Activated gamma-delta T cell treated with anti-CD3 and anti-CD28 coated beads, Interleukin-2, amount 50 U/mL, for 16 hours (primary cell): ENCODE data around the gene LRRC27.

Experiments
- DNase-seq: peaks from one replicate; pipeline ENCODE4 v3.0.0-alpha.2; 2020; ENCODE audit warnings: low read depth

The LRRC27 gene

DNA sequence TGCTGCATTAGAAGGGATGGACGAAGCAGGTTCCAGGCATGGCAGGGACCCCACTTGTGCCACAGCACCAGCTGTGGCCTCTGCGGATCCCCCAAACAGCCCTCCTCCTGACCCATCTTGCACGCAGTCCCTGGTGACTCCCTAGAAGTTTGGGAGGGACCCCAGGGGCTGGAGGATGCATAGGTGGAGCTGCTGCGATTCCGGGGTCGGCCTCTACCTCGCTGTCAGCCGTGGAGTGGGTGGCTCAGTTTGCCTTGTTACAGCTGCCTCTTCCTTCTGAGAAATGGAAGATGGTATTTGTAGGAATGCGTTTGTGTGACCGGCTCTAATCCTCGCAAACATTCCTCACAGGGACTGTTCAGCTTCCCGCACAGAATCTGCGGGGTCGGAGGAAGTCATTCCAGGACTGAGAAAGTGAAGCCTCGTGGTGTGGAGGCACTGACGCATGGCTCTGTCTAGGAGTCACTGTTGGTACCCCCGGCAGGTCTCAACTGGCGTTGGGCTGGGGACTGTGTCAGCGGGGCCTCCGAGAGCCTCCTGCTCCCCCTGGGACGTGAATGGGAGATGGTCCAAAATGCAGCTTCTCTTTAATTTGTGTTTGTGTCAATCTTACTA, 82.5 kb downstream of the LRRC27 start:
- DNase-seq = no peak

DNA sequence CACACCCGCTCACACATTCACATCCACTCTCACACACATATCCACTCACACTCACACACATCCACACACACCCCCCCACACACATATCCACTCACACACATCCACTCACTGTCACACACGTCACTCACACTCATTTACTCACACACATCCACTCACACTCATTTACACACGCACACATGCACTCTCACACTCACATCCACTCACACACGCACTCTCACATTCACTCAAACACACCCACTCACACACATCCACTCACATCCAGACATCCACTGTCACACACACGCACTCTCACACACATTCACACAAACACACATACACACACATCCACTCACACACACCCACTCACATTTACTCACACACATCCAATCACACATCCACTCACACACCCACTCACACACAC, 83.3 kb downstream of the LRRC27 start:
- DNase-seq = no peak

DNA sequence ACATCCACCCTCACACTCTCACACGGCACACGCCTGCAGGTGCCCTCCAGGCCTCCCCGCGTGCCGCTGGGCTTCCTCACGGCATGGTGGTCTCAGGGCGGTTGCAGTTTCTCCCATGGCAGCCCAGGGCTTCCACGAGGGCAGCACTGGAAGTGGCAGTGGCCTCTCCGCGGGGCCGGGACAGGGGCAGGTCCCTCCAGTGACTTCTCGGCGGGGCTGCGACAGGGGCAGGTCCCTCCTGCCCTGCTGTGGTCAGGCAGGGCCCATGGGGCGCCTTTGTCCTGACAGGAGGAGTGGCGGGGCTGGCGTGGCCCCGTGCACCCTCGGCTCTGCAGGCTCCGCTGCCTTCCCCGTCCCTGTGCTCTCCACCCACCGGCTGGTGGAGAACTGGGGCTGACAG, 84.0 kb downstream of the LRRC27 start:
- no peak for DNase-seq

DNA sequence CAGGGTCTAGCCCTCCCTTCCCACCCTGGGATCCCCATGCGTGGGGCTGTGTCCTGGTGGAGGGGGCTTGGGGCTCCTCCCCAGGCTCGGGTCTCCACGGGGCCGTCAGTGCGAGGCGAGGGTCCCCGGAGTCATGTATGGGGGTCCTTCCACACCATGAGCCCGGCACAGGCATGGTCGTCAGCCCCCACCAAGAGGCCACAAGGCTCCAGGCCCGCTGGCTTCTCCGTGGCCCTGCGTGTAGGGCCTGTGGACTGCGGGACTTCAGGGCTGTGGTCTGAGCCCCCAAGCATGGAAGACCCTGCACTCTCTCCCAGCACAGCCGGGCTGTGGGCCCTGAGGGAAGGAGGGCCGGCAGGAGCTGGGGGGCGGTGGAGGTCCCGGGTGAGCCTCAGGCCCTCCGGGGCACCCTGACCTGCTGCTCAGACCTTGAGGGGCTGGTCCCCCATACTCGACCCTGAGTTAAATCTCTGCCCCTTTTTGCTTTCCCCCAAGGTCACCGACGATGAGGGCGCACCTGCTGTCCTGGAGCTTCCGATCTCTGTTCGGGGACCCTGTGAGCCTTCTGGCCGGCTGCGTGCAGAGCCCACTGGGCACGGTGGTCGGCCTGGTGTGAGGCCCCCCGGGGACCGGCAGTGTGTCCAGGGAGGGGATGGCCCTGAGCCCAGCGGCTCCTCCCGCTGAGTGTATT, 84.7 kb downstream of the LRRC27 start:
- DNase-seq = no peak

DNA sequence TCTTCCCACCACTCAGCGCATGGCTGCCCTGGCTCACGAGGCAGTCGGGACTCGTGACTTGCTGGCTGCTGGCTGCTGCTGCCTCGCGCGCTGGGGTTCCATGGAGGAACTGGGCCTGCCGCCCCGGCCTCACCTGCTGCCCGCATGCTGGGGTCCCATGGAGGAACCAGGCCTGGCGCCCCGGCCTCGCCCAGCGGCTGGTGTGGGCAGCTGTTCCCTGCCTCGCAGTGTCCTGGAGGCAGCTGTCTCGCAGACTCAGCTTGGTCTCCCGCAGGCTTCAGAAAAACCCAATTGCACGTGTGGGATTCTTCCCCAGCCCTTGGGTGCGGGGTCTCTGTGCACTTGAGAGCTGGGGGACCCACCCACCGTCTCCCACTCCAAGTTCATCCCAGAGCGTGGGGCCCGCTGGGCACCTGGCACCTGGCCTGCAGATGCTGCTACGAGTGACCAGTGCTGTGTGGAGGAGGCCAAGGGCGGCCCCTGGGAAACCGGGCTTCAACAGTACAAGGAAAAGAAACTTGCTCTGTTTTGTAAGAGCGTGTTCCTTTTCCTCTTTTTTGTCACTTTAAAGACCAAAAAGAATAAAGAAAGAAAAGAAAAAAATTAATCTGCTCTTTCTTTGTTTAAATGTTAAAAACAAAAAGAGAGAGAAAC, 85.4 kb downstream of the LRRC27 start:
- no peak for DNase-seq

DNA sequence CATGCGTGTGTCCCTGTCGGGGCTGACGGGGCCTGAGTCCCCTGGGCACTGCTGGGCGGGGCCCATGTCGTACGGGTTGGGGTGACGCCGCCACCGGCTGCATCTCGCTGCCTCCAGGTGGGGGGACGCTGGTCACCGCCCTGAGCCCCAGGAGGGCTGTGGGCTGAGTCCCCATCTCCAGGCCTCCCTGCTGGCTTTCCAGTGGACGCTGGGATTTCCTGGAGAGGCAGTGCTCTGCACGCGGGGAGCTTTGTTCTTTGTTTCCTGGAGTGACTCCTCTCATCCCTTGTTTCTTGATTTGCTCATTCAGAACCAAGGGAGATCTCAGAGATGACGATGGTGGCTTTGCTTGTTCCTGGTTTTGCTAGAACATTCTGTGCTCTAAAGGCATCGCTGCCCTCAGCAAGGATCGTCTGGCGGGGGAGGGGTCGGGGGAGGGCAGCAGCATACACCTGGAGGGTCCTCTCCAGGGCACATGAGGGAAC, 86.0 kb downstream of the LRRC27 start:
- no peak for DNase-seq

DNA sequence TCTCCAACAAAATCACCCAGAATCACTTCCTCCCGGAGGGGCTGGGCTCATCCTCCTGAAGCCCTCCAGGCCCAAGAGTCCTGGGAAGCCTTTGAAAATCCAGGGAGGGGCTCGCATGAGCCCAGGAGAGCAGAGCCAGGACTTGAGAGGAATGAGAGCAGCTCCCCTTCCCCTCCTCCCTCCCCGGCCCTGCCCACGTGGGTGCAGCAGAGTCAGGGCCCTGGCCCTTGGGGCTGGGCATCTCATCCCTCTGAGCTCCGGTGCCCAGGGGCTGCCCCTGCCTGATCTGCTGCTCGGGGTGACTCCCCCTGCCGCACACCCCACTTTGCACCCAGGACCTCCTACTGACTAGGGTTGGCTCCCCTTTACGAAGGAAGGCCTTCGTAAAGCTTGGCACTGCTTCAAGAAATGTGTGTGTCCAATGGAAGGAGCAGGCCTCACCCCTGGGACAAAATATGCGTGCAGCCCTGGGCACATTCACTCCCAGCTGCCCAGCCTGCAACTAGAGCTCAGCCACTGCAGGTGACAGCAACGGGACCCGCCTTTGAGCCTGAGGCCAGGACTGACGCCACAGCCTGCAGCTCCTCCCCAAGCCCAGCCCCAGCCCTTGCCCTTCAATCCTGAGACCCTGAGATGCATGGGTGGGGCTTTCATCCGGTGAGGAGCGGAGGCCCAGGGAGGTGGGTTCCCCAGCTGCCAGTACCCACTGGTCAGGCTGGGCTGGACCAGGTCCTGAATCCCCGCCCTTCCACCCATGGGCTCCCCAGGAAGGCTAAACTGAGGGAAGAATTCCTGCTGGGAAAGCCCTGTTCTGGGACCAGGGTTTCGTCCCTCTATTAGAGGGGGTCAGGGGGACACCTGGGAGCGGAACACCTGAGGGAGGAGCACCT, 86.8 kb downstream of the LRRC27 start:
- DNase-seq = no peak

DNA sequence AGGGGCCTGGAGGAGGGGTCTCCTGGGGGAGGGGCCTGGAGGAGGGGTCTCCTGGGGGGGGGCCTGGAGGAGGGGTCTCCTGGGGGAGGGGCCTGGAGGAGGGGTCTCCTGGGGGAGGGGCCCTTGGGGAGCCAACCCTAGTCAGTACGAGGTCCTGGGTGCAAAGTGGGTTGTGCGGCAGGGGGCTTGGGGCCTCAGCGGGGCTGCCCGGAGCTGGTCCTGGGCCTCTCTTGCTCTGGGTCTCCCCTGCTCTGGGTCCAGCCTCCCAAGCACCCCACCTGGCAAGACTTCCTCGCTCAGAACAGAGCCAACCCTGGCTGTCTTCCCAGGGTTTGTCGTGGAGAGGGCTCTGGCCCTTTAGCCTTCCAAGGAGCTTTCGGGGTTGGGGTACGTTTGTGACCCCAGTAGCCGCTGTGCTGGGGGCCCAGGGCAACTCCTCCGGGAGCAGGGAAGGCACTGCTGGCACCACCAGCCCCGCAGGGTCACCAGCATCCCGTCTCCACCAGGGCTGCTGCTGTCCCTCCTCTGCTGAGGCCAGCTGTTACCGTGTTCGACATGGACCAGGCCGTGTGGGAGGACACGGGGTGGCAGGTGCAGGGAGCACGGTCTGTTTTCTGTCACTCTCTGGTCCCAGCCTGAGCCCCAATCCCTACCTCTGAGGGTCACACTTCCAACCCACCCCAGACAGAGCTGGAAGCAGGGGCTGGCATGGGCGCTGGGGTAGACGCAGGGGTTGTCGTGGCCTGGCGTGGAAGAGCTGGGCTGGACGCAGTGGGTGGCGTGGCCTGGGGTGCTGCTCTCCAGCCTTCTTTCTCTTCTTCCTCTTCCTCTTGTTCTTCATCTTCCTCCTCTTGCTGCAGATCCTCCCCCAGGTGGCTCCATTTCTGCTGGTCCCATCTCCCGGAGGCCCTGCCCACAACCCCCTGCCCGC, 87.8 kb downstream of the LRRC27 start:
- DNase-seq = no peak

DNA sequence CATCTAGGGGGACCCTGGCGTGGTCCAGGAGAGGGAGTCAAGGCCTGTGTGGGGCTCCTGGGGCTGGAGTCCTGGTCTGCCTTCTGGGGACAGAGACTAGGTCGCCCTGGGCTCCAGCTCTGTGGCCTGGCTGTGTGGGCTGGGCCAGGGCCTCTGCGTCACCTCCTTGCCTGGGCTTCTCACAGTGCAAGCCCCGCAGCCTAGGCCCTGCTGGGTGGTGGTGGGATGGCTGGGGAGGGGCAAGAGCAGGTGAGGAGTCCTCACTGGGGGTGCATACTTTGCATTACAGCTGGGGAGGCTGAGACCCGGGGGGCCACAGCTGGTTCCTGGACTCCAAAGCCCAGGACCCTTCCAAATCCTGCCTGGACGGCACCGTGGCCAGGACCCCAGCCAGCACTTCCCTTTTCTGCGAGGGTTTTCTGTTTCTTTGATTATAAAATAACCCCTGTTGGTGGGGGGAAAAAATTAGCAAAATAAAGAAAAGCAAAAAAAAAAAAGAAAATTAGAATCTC, 88.5 kb downstream of the LRRC27 start:
- DNase-seq = no peak

DNA sequence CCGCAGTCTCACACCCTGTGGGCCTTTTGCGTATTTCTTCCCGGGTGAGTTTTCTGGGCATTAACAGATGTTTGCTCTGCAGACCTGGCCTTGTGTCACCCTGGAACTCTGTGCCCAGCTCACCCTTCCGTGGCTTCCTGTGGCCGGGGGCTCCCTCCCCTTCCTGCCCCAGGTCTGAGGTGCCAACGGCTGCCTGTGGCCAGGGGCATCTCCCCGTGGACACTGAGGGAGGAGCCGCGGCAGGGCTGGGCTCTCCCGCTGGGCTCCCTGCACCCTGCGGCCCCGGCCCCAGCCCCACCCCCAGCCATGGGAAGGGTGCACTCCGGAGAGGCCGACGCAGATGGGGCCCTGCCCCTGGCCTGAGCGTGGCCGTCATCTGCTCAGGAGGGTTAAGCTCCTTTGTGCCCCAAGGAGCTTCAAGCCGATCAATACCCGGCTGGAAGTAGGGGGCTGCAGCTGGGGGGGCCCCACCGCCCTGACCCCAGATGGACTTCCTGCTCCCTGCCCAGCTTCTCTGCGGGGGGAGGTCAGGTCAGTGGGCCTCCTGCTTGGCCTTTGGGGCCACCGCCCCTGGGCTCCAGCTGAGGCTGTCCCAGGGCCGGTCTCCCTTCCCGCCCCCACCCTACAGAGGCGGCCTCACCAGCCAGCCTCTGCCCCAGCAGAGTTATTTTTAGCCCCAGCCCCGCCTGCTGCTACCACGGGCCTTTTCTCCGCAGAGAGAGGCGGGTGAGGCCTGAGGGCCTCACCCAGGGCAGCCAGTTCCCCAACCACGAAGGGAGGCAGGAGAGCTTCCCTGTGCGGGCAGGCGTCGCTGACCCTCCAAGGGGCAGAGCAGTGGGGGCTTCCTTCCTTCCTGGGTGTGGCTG, 89.2 kb downstream of the LRRC27 start:
- no peak for DNase-seq

DNA sequence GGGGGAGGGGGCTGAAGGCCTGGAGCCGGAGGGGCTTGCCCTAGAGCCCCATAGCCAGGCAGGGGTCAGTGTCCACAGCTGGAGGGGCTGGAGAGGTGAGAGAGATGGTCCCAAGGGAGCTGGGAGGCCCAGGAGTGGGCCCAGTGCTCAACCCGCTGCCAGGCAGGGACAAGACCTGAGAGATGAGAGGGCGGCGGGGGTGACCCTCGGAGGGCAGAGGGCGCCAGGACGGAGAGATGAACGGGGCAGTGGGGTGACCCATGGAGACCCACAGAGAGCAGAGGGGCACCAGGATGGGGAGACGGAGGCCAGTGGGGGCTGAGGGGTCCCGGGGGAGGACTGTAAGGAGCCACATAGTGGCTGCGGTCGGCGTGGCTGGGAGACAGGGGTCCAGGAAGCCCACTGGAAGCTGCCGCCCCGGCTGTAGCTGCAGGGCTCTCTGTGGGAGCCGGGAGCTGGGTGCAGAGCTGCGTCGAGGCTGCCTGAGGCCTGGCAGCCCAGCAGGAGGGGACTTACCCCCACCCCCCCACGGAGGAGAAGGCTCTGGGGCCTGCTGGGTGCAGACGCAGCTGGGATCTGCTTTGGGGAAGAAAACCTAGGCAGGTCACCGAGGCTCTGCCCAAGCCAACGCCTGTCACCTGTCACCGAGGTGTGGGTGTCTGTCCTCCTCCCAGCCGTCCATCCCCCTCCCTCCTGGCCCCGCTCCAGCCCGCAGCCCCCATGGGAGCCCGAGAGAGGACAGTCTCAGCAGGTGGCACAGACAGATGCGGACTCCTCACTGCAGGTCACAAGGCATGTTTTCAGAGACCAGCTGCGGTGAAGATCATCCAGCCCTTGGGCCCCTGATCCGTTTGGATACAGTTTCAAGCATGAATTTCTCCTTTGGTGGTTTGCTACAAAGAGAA, 90.1 kb downstream of the LRRC27 start:
- DNase-seq = no peak

DNA sequence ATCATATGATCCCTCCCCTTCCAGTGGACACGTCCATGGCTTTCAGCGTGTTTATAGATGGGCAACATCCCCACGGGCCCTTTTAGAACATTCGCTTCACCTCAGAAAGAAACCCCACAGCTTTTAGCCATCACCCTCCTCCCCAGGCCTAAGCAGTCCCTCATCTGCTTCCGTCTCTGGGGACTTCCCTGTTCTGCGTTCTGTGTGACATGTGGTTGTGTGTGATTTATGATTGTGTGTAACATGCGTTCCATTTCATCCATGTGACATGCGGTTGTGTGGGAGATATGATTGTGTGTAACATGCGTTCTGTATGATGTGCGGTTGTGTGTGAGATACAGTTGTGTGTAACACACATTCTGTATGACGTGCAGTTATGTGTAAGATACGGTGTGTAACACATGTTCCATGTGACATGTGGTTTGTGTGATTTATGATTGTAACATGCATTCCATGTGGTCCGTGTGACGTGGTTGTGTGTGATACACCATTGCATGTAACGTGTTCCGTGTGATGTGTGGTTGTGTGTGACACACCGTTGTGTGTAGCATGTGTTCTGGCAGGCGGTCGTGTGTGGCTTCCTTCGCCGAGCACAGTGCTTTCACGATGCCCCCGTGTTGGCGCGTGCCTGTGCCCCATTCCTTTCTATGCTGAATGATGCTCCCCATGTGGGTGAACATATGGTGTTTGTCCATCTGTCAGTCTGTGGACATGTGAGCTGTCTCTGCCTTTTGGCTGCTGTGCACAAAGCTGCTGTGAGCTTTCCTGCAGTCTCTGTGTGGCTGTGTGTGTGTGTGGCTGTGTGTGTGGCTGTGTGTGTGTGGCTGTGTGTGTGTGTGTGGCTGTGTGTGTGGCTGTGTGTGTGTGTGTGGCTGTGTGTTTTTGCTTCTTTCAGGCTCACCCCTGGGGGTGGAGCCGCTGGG, 91.2 kb downstream of the LRRC27 start:
- no peak for DNase-seq

DNA sequence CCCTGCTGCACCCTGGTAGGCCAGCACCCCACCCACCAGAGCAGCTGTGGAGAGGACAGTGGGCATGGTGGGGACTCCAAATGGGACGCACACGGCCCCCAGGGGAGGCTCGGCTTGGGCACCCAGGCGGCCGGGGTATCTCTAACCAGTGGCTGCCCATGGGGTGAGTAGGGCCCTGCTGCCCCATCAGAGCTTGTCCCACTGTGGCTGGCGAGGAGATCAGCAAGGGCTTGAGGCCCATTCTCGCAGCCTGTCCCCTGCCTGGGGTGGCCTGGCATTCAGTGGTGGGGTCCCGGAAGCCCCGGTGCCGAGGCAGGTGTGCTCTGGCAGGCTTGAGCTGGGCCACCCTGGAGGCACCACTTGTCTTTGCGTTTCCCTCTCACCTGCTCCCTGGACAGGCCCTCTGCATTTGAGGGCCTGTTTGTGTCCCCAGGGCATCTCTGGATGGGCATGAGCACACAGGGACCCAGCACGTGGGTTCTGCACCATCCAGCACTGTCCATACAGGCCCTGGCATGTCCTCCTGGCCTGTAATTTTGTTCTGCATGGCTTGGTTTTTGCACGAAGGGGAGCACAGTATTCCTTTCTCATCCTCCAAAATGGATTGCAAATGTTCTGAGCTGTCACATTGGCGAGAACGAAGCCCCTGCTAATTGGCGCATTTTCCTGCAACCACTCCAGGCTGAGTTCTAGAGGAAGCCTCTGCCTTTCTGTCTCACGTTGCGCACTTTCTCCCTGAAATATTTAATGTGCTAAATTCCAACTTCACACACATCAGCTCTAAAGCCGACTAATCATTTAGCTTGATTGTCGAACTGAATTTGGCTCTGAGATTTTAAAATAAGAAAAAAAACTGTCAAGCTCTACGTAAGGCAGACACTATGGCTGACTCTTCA, 92.2 kb downstream of the LRRC27 start:
- no peak for DNase-seq

DNA sequence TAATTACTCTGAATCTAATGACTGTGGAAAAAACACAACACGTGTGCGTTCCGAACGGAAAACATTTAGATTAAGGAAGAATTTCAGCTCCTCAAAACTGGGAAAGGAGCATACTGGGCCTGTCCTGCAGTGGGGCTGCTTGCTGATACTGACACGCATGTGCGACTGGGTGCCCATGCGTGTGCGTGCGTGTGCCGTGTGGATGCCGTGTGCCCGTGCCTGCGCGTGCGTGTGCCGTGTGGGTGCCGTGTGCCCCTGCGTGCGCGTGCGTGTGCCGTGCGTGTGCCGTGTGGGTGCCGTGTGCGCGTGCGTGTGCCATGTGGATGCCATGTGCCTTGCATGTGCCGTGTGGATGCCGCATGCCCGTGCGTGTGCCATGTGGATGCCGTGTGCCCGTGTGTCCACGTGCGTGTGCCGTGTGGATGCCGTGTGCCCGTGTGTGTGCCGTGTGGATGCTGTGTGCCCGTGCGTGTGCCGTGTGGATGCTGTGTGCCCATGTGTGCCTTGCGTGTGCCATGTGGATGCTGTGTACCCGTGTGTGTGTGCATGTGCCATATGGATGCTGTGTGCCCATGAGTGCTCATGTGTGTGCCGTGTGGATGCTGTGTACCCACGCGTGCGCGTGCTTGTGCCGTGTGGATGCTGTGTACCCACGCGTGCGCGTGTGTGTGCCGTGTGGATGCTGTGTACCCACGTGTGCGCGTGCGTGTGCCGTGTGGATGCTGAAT, 93.2 kb downstream of the LRRC27 start:
- DNase-seq = no peak

DNA sequence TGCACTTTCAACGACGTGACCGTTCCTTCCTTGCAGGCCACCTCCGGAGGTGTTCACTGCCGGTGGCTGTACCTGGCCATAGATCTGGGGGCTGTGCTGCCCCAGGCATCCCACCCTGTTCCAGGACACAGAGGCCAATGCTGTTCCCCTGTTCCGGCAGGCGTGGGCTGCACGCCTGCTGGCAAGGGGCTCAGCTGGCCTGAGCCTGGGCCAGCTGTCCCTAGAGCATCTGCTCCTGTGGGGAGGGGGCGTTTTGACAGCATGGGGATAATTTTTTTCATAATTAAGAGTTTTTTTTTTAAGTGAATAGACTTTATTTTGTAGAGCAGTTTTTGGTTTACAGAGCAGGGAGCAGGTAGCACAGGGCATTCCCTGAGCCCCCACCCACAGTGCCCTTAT, 93.8 kb downstream of the LRRC27 start:
- DNase-seq = no peak
